Kidney (tissue), 14 donors: ENCODE measurements around the gene U2SURP. TPM values are rescaled to one million over a fixed set of nuclear protein-coding genes. Genes with fewer than 3 reads are reported as not detected.
A peak's percentile ranks its signal among the peaks of the same experiment; 100 is the strongest.

Experiments
- DNase-seq, 5 donors: peaks; one replicate each; pipeline ENCODE4 v3.0.0-alpha.2; 2013 to 2020
- FAIRE-seq: peaks from 2 replicates; lab custom pipeline; 2012; peaks lifted over from hg19 to GRCh38; lab: Jason Lieb, UNC
- H3K27ac ChIP-seq, 2 donors: one replicate each; pipeline ENCODE4 v1.7.0; 2013; ENCODE audit warnings: low read depth in 2 of 2, low read length in 2 of 2, inconsistent platforms in 1 of 2
- H3K27me3 ChIP-seq: one replicate; pipeline ENCODE4 v1.7.1; 2013; ENCODE audit warnings: low read length, inconsistent platforms; ENCODE audit not compliant: control insufficient read depth, insufficient read depth
- H3K36me3 ChIP-seq, 3 donors: one replicate each; pipeline versions ENCODE4 v1.7.0 to v1.7.1; 2013; ENCODE audit warnings: low read length in 3 of 3, control low read depth in 1 of 3, inconsistent platforms in 1 of 3; ENCODE audit not compliant: insufficient read depth in 3 of 3, control insufficient read depth in 2 of 3
- H3K4me1 ChIP-seq, 3 donors: one replicate each; pipeline versions ENCODE4 v1.7.0 to v1.7.1; 2013; ENCODE audit warnings: low read length in 3 of 3, inconsistent platforms in 1 of 3, low read depth in 1 of 3; ENCODE audit not compliant: control insufficient read depth in 2 of 3, insufficient read depth in 2 of 3
- H3K4me3 ChIP-seq, 3 donors: one replicate each; pipeline versions ENCODE4 v1.7.0 to v1.8.1; 2013; ENCODE audit warnings: low read length in 3 of 3, control low read depth in 1 of 3, inconsistent platforms in 1 of 3
- H3K9ac ChIP-seq, 3 donors: one replicate each; pipeline versions ENCODE4 v1.7.0 to v1.7.1; 2013; ENCODE audit warnings: low read length in 3 of 3, control low read depth in 1 of 3, inconsistent platforms in 1 of 3
- H3K9me3 ChIP-seq, 3 donors: one replicate each; pipeline versions ENCODE4 v1.7.0 to v1.7.1; 2013; ENCODE audit warnings: low read length in 3 of 3, control low read depth in 1 of 3, inconsistent platforms in 1 of 3; ENCODE audit not compliant: control insufficient read depth in 2 of 3, insufficient read depth in 1 of 3
- CTCF ChIP-seq: IDR thresholded peaks from 3 replicates; pipeline ENCODE4 v1.5.1; 2012; ENCODE audit warnings: mild to moderate bottlenecking, moderate library complexity, borderline replicate concordance; ENCODE audit not compliant: insufficient read depth; ENCODE audit errors: extremely low read depth
- intact Hi-C: fragments of 100-400 bp; cut with DNase I; formaldehyde crosslinking; loops from one replicate; pipeline ENCODE4 v1.11.1; 2022
- polyA plus RNA-seq: library from polyadenylated mRNA; stranded (reverse); fragments of 350-450 nt; fragmentation: Illumina TruSeq; extraction: RNeasy Lipid Tissue Mini Kit (QIAGEN cat#74804); gene quantifications from one replicate; pipeline ENCODE4 v1.2.3, GENCODE V29; 2014; ENCODE audit warnings: low read depth, low replicate concordance; ENCODE audit not compliant: insufficient read depth
- total RNA-seq: library from RNA; stranded (reverse); fragmentation: NEBNext Ultra II Directional; extraction: Animal tissue kit (Norgen Biotek cat#: 25700); gene quantifications from one replicate; pipeline ENCODE4 v1.2.1, GENCODE V29; 2021
- donor health status: control.
- donor health status: control.
- donor health status: control.
- donor health status: control.
- donor health status: control.
- donor health status: DM: yes; HTN: yes; CAD: no.
- donor health status: Normal renal cell carcinoma (clear cell type).

Gene U2SURP
- total and polyA plus RNA-seq, 2 donors from 2014 or later, result 23.0 to 97.7 TPM

GRCh38 chr3:142962520-142963233 lies 38.7 kb upstream of the U2SURP start:
- H3K27me3 ChIP-seq, result peaks cover 6% of the 10 kb centered on the region
- H3K27ac ChIP-seq, result no peak overlapping the region
- DNase-seq, result peak in 4 of 5 donors; percentile 5 to 71 (median 39)
- no peak for FAIRE-seq
- H3K4me1 ChIP-seq, result peaks cover 0 to 5% (median 0%) of the 10 kb centered on the region in 3 donors
- no peak for TF ChIP-seq CTCF
- H3K36me3 ChIP-seq, result no peaks in the 10 kb centered on the region
- intact Hi-C loops, result no loop called here
- H3K9me3 ChIP-seq, result no peaks in the 10 kb centered on the region
- H3K4me3 ChIP-seq, result peak overlapping the region in 1 of 3 donors; percentile 12
- no peak overlapping the region for H3K9ac ChIP-seq

- no peak for TF ChIP-seq CTCF
- no peak overlapping the region for H3K27ac ChIP-seq
- H3K4me3 ChIP-seq, result no peak overlapping the region
- no peaks in the 10 kb centered on the region for H3K36me3 ChIP-seq
- peaks cover 0 to 5% (median 0%) of the 10 kb centered on the region in 3 donors for H3K4me1 ChIP-seq
- H3K27me3 ChIP-seq, result peaks cover 6% of the 10 kb centered on the region
- DNase-seq (no peak), FAIRE-seq (no peak)
- no peaks in the 10 kb centered on the region for H3K9me3 ChIP-seq
- intact Hi-C loops, result no loop called here
- no peak overlapping the region for H3K9ac ChIP-seq
These were observed 38.2 kb upstream of the U2SURP start for GRCh38 chr3:142963234-142963515.

GRCh38 chr3:142963516-142964448 lies 37.6 kb upstream of the U2SURP start, which contains the start of gene PAQR9:
Gene PAQR9 (minus strand): TSS chr3:142963674. CDS start chr3:142963336, 338 bp downstream.
- no peaks in the 10 kb centered on the region for H3K36me3 ChIP-seq
- TF ChIP-seq CTCF, result no peak
- peak within 1 kb of the TSS in 2 of 3 donors; percentile 46 to 76 for H3K4me3 ChIP-seq
- peak in 4 of 5 donors; percentile 79 to 85 (median 84) for DNase-seq
- H3K9ac ChIP-seq, result peak within 1 kb of the TSS in 1 of 3 donors; percentile 76
- H3K4me1 ChIP-seq, result peaks cover 0 to 5% (median 0%) of the 10 kb centered on the region in 3 donors
- no peak within 1 kb of the TSS for H3K27ac ChIP-seq
- H3K9me3 ChIP-seq, result no peaks in the 10 kb centered on the region
- peaks cover 6% of the 10 kb centered on the region for H3K27me3 ChIP-seq
- FAIRE-seq, result no peak
- intact Hi-C loops, result no loop called here
